ENCODE results near the gene ZFP36L1. TPM values are rescaled to one million over a fixed set of nuclear protein-coding genes. Genes with fewer than 3 reads are reported as not detected.

ZFP36L1 gene
- total and polyA plus RNA-seq, 9 of the 15 experiments (the other 6 are each of a cell fraction or from before 2014, with no cell fraction given) = 1.3 to 26.6 (median 3.7) TPM

DNA sequence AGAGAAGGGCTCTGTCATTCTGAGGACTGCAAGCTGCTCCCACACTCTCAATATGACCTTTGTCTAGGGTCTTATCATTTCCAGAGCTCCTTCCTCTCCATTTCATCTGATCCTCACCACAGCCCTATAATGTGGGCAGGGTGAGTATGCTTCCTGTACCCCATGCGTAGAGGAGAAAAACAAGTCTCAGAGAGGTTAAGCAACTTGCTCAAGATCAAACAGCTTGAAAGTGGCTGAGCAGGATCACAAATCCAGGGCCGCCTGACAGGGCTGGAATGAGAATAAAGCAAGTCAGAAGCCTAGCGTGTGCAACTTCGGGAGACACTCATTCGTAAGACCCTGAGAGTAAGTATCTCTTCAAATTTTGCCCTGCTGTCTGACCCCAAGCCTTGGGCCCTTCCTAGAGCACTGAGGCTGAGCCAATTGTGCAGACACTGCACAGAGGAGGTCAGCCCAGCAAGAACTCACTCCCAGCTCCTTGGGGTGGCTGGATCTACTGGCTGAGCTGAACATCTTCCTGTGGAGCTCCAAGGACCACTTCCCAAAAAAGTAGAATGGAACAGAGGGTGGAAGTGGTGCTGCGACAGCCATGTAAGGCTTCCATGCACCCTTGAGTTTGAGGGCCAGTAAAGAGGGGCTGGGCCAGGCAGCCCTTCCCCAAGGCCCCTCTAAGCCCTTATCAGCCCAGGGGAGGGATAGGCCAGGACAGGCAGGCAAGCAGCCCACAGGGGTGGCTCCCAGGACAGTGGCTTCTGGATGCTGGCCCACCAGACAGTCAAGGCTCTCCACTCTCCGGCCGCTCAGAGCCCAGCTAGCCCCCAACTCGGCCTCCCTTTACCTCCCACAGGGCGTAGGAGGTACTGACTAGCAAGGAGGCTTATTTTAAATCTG lies 10.5 kb downstream of the ZFP36L1 start (continued):
- TF ChIP-seq, protein P1, sequence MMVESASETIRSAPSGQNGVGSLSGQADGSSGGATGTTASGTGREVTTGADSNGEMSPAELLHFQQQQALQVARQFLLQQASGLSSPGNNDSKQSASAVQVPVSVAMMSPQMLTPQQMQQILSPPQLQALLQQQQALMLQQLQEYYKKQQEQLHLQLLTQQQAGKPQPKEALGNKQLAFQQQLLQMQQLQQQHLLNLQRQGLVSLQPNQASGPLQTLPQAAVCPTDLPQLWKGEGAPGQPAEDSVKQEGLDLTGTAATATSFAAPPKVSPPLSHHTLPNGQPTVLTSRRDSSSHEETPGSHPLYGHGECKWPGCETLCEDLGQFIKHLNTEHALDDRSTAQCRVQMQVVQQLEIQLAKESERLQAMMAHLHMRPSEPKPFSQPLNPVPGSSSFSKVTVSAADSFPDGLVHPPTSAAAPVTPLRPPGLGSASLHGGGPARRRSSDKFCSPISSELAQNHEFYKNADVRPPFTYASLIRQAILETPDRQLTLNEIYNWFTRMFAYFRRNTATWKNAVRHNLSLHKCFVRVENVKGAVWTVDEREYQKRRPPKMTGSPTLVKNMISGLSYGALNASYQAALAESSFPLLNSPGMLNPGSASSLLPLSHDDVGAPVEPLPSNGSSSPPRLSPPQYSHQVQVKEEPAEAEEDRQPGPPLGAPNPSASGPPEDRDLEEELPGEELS (CRISPR knock-in tag; IDR thresholded peaks at IDR 0.05; ENCODE audit: borderline replicate concordance) = no peak
- TF ChIP-seq DDX20 (tag; IDR thresholded peaks at IDR 0.05; ENCODE audit: low read depth) (no peak), CXXC5 (CRISPR knock-in tag; IDR thresholded peaks at IDR 0.05) (no peak), JUND (IDR thresholded peaks at IDR 0.05; ENCODE audit: borderline replicate concordance, low read depth, low read length) (no peak), JUND (tag; IDR thresholded peaks at IDR 0.05; ENCODE audit: borderline replicate concordance, low read depth, low read length) (no peak), ZBTB17 (CRISPR knock-in tag; IDR thresholded peaks at IDR 0.05) (no peak), SAFB2 (IDR thresholded peaks at IDR 0.05; ENCODE audit: borderline replicate concordance, low read depth, low read length, severe bottlenecking) (no peak), KAT8 (IDR thresholded peaks at IDR 0.05; ENCODE audit: low read depth) (no peak), SREBF1 (IDR thresholded peaks at IDR 0.05; ENCODE audit: borderline replicate concordance, low read depth, low read length) (no peak), FOSL1 (tag; conservative IDR thresholded peaks at IDR 0.05) (no peak), SETDB1 (IDR thresholded peaks at IDR 0.05; ENCODE audit: low read length) (no peak), HDAC2 (IDR thresholded peaks at IDR 0.05) (0 out of 2 replicates have a peak, but pooled peaks have one; percentile 49), BCOR (IDR thresholded peaks at IDR 0.05) (0 out of 2 replicates have a peak, but pooled peaks have one; percentile 25), EGR1 (conservative IDR thresholded peaks at IDR 0.05) (no peak)
- TF ChIP-seq, protein P2, sequence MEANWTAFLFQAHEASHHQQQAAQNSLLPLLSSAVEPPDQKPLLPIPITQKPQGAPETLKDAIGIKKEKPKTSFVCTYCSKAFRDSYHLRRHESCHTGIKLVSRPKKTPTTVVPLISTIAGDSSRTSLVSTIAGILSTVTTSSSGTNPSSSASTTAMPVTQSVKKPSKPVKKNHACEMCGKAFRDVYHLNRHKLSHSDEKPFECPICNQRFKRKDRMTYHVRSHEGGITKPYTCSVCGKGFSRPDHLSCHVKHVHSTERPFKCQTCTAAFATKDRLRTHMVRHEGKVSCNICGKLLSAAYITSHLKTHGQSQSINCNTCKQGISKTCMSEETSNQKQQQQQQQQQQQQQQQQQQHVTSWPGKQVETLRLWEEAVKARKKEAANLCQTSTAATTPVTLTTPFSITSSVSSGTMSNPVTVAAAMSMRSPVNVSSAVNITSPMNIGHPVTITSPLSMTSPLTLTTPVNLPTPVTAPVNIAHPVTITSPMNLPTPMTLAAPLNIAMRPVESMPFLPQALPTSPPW (CRISPR knock-in tag; IDR thresholded peaks at IDR 0.05) = no peak
- TF ChIP-seq, protein P3, sequence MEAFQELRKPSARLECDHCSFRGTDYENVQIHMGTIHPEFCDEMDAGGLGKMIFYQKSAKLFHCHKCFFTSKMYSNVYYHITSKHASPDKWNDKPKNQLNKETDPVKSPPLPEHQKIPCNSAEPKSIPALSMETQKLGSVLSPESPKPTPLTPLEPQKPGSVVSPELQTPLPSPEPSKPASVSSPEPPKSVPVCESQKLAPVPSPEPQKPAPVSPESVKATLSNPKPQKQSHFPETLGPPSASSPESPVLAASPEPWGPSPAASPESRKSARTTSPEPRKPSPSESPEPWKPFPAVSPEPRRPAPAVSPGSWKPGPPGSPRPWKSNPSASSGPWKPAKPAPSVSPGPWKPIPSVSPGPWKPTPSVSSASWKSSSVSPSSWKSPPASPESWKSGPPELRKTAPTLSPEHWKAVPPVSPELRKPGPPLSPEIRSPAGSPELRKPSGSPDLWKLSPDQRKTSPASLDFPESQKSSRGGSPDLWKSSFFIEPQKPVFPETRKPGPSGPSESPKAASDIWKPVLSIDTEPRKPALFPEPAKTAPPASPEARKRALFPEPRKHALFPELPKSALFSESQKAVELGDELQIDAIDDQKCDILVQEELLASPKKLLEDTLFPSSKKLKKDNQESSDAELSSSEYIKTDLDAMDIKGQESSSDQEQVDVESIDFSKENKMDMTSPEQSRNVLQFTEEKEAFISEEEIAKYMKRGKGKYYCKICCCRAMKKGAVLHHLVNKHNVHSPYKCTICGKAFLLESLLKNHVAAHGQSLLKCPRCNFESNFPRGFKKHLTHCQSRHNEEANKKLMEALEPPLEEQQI (IDR thresholded peaks at IDR 0.05) = no peak
- TF ChIP-seq, protein P4, sequence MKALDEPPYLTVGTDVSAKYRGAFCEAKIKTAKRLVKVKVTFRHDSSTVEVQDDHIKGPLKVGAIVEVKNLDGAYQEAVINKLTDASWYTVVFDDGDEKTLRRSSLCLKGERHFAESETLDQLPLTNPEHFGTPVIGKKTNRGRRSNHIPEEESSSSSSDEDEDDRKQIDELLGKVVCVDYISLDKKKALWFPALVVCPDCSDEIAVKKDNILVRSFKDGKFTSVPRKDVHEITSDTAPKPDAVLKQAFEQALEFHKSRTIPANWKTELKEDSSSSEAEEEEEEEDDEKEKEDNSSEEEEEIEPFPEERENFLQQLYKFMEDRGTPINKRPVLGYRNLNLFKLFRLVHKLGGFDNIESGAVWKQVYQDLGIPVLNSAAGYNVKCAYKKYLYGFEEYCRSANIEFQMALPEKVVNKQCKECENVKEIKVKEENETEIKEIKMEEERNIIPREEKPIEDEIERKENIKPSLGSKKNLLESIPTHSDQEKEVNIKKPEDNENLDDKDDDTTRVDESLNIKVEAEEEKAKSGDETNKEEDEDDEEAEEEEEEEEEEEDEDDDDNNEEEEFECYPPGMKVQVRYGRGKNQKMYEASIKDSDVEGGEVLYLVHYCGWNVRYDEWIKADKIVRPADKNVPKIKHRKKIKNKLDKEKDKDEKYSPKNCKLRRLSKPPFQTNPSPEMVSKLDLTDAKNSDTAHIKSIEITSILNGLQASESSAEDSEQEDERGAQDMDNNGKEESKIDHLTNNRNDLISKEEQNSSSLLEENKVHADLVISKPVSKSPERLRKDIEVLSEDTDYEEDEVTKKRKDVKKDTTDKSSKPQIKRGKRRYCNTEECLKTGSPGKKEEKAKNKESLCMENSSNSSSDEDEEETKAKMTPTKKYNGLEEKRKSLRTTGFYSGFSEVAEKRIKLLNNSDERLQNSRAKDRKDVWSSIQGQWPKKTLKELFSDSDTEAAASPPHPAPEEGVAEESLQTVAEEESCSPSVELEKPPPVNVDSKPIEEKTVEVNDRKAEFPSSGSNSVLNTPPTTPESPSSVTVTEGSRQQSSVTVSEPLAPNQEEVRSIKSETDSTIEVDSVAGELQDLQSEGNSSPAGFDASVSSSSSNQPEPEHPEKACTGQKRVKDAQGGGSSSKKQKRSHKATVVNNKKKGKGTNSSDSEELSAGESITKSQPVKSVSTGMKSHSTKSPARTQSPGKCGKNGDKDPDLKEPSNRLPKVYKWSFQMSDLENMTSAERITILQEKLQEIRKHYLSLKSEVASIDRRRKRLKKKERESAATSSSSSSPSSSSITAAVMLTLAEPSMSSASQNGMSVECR (CRISPR knock-in tag; IDR thresholded peaks at IDR 0.05) = no peak
